ENCODE data around the gene NECAB3.

NECAB3 gene

DNA sequence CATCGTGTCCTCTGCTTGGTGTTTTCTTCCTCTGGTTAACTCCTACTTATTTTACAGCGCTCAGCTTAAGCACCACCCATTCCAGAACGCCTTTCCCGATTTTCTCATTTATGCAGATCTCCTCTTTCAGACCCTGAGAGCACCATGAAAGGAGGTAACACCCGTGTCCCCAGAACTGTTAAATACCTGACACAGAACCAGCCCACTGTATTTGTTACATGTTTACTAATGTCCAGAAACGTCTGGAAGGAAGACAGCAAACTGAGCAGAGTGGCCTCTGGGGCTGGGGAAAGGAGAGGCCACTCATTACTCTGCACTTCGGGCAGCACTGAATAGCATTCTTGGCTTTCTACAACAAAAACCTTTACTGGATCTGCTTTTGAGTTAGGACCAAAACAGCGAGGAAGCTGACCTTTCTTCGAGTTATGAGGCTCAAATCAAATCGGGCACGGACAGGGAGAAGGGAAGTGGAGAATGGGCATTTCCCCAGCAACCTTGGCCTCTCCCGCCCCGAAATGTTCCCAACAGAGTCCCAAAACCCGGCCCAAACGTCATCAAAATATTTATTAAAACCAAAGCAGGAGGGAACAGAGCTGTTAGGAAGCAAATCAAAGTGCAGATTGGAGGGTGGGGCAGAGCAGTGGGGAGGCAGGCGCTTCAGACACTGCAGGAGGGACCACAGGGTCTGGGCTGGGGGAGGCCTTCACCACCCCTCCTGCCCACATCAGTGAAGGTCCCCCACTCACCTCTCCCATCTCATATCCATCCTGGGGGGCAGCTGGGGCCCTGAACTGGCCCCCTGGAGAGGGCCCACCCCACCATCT lies 1.1 kb upstream of the NECAB3 start:
- TF ChIP-seq EZH2phosphoT487 (conservative IDR thresholded peaks at IDR 0.05; ENCODE audit: low read length) = no peak
- TF ChIP-seq, protein P1, sequence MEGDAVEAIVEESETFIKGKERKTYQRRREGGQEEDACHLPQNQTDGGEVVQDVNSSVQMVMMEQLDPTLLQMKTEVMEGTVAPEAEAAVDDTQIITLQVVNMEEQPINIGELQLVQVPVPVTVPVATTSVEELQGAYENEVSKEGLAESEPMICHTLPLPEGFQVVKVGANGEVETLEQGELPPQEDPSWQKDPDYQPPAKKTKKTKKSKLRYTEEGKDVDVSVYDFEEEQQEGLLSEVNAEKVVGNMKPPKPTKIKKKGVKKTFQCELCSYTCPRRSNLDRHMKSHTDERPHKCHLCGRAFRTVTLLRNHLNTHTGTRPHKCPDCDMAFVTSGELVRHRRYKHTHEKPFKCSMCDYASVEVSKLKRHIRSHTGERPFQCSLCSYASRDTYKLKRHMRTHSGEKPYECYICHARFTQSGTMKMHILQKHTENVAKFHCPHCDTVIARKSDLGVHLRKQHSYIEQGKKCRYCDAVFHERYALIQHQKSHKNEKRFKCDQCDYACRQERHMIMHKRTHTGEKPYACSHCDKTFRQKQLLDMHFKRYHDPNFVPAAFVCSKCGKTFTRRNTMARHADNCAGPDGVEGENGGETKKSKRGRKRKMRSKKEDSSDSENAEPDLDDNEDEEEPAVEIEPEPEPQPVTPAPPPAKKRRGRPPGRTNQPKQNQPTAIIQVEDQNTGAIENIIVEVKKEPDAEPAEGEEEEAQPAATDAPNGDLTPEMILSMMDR (IDR thresholded peaks at IDR 0.05; ENCODE audit: insufficient read depth, low read length, poor library complexity, severe bottlenecking) = no peak
- Histone ChIP-seq H3K9me3 (ENCODE audit: insufficient read depth, low read length) (no peaks in the 10 kb centered on the region), H3K36me3 (ENCODE audit: low read length) (0 out of 2 replicates have a peak, but pooled peaks cover 10% of the 10 kb centered on the region), H2AFZ (ENCODE audit: low read depth, low read length, severe bottlenecking) (no peak overlapping the region), H3K4me3 (ENCODE audit: insufficient read depth, low read length, poor library complexity, severe bottlenecking) (no peak overlapping the region), H3K9ac (ENCODE audit: low read length) (peak overlapping the region; percentile 86; the same call in 1 of the 2 replicates), H3F3A (ENCODE audit: insufficient read depth) (peaks cover 36% of the 10 kb centered on the region), H4K20me1 (ENCODE audit: low read depth, low read length) (no peaks in the 10 kb centered on the region), H3K79me2 (ENCODE audit: insufficient read depth, low read length) (peaks cover 32% of the 10 kb centered on the region), H3K27ac (ENCODE audit: low read depth, low read length) (peak overlapping the region; percentile 78), H3K27me3 (ENCODE audit: low read length) (no peaks in the 10 kb centered on the region), H3K9me2 (replicated peaks; ENCODE audit: insufficient read depth, low read length) (no peaks in the 10 kb centered on the region), H3K4me2 (ENCODE audit: low read depth, low read length, poor library complexity, severe bottlenecking) (peak overlapping the region; percentile 64)

DNA sequence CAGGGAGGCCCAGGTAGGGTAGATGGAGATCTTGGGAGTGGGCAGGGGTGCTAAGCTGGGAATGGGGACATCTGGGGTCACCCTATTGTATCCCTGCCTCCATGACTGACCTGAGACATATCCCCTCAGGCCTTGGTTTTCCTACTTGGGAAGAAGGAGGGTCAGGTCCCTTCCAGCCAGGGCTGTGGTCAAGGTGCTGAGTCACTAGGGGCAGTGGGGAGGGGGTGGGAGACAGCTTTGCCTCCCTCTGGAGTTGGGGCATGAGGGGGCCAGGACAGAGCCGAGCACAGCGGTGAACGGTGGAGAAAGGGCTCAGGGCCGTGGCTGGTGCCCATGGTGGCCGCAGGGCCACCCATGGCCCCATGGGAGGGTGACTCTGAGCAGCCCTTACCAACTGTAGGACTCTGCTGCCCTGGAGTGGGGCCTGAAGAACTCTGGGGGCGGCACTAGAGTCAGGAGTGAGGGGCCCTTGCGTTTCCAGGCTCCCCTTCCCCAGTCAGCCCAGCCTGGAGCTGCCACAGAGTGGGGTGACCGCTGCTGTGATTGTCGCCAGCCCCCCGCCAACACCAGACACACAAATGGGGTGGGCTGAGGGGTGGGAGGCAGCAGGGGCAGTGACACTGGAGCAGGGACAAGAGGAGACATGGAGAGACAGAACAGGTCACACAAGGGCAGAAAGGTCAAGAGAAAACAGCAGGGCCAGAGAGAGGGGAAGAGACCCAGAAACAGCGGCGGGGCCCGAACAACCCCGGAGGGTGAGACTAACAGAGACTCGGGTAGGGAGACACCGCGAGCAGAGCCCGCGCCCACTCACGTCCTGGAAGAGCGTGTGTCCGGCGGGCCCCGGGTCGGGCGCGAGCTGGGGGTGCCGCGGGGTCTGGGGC lies 576 bp downstream of the NECAB3 start:
- Histone ChIP-seq H3K4me2 (ENCODE audit: low read depth, low read length, poor library complexity, severe bottlenecking) (peak overlapping the region; percentile 99), H3K4me3 (ENCODE audit: insufficient read depth, low read length, poor library complexity, severe bottlenecking) (peak overlapping the region; percentile 93), H3K9me3 (ENCODE audit: insufficient read depth, low read length) (no peaks in the 10 kb centered on the region), H3K27me3 (ENCODE audit: low read length) (no peaks in the 10 kb centered on the region), H3K79me2 (ENCODE audit: insufficient read depth, low read length) (peaks cover 31% of the 10 kb centered on the region), H3F3A (ENCODE audit: insufficient read depth) (peaks cover 37% of the 10 kb centered on the region), H3K36me3 (ENCODE audit: low read length) (0 out of 2 replicates have a peak, but pooled peaks cover 10% of the 10 kb centered on the region), H3K9me2 (replicated peaks; ENCODE audit: insufficient read depth, low read length) (no peaks in the 10 kb centered on the region), H3K9ac (ENCODE audit: low read length) (peak overlapping the region; percentile 86), H2AFZ (ENCODE audit: low read depth, low read length, severe bottlenecking) (no peak overlapping the region), H3K27ac (ENCODE audit: low read depth, low read length) (peak overlapping the region; percentile 78), H4K20me1 (ENCODE audit: low read depth, low read length) (no peaks in the 10 kb centered on the region)
- TF ChIP-seq EZH2phosphoT487 (conservative IDR thresholded peaks at IDR 0.05; ENCODE audit: low read length) = no peak
- TF ChIP-seq, protein P1 (IDR thresholded peaks at IDR 0.05; ENCODE audit: insufficient read depth, low read length, poor library complexity, severe bottlenecking) = no peak

DNA sequence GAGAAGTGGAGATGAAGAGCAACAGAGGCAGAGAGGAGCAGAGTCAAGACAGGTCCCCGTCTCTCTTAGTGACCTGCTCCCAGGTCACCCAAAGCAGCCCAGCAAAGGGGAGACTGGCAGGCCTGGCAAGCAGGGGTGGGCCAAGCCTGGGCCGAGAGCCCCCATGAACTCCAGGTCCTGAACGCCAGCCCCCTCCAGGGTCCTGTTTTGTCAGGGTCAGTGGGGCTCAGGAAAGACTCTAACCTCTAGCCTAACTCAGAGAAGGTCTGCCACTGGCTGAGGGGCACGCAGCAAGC lies 1.2 kb downstream of the NECAB3 start:
- H3K9ac ChIP-seq (ENCODE audit: low read length) = peak overlapping the region; percentile 86
- peak overlapping the region; percentile 93 for H3K4me3 ChIP-seq (ENCODE audit: insufficient read depth, low read length, poor library complexity, severe bottlenecking)
- TF ChIP-seq EZH2phosphoT487 (conservative IDR thresholded peaks at IDR 0.05; ENCODE audit: low read length) = no peak
- TF ChIP-seq, protein P1 (IDR thresholded peaks at IDR 0.05; ENCODE audit: insufficient read depth, low read length, poor library complexity, severe bottlenecking) = no peak
- H3K27ac ChIP-seq (ENCODE audit: low read depth, low read length) = peak overlapping the region; percentile 78
- H3F3A ChIP-seq (ENCODE audit: insufficient read depth) = peaks cover 43% of the 10 kb centered on the region
- H3K79me2 ChIP-seq (ENCODE audit: insufficient read depth, low read length) = peaks cover 37% of the 10 kb centered on the region
- H3K36me3 ChIP-seq (ENCODE audit: low read length) = 0 out of 2 replicates have a peak, but pooled peaks cover 9% of the 10 kb centered on the region
- H3K27me3 ChIP-seq (ENCODE audit: low read length) = no peaks in the 10 kb centered on the region
- H4K20me1 ChIP-seq (ENCODE audit: low read depth, low read length) = no peaks in the 10 kb centered on the region
- no peaks in the 10 kb centered on the region for H3K9me2 ChIP-seq (replicated peaks; ENCODE audit: insufficient read depth, low read length)
- peak overlapping the region; percentile 99 for H3K4me2 ChIP-seq (ENCODE audit: low read depth, low read length, poor library complexity, severe bottlenecking)
- no peak overlapping the region for H2AFZ ChIP-seq (ENCODE audit: low read depth, low read length, severe bottlenecking)
- H3K9me3 ChIP-seq (ENCODE audit: insufficient read depth, low read length) = no peaks in the 10 kb centered on the region
